Measurements from ENCODE around the gene SCAF1.

- no peak for TF ChIP-seq CTCF (IDR thresholded peaks at IDR 0.05; ENCODE audit: insufficient read depth, low read depth, low read length)
- TF ChIP-seq EZH2 (IDR thresholded peaks at IDR 0.05; ENCODE audit: insufficient read depth, low read length), result no peak
These were observed 36.4 kb upstream of the SCAF1 start for GRCh38 chr19:49605605-49606004.

All from astrocyte (in vitro differentiated cells and primary cell).